ENCODE measurements around the gene RACK1.

GRCh38 chr5:181189962-181190710 is 53.6 kb downstream of the RACK1 start:
- TF ChIP-seq CTCF (IDR thresholded peaks at IDR 0.05 in 8 of 11, conservative IDR thresholded peaks at IDR 0.05 in 3 of 11) (no peak), POLR2A (IDR thresholded peaks at IDR 0.05) (no peak), POLR2AphosphoS5 (IDR thresholded peaks at IDR 0.05) (no peak)

Data from spleen (tissue), 7 donors.